ENCODE results near the gene RREB1.

The RREB1 gene

DNA sequence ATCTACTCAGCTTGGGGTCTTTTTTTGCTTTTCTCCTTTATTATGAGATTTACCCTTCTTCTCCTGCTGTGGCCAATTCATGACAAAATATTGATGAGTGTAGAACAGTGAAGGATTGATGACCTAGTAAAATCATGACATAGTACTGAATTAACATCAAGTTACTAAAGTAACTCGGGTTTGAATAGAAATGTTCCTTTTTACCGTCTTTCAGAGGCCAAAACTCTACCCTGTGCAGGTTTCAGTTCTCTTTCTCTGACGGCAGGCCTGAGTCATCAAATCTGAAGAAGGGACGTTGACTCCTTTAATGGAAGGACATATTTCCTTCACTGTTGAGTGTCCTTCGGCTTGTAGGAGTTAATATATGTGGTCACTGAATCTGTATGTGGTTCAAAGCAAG lies 80.7 kb downstream of the RREB1 start:
- POLR2A ChIA-PET = no interaction called here

DNA sequence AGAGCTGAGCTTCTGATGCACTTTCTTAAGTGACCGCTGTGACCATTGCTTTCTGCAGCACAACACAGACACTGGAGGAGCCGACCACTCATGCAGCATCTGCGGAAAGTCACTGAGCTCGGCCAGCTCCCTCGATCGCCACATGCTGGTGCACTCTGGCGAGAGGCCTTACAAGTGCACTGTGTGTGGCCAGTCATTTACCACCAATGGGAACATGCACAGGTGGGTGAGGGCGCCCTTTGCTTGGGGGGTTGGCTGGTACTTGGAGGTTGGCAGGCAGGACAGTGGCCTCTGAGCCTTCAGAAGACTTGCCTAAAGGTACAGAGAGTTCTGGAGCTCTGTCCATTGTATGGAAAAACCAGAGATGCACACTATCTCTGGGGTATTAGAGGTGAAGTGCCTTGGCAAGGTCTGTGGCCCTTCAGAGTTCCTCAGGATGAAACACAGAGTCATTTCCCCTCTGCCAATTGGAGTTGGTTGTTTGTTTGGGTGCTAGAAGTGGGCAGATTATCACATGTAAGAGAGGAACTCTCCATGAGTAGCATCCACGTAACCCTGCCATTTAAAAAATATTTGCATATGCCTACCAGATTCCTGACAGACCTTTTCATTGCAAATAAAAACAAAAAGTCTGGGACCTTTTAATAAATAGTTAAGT lies 81.5 kb downstream of the RREB1 start:
- CTCF ChIA-PET = interaction anchor here (0.6 kb wide), 1 partner anchor 38 kb away, joined by 3 read pairs; no protein-coding TSS in a partner anchor
- H3K36me3 ChIP-seq (ENCODE audit: control insufficient read depth in 2 of 2, insufficient read depth in 1 of 2, low read length in 2 of 2) = peaks cover 24 to 62% of the 10 kb centered on the region in 2 experiments
- H3K4me3 ChIP-seq (ENCODE audit: low read depth, low read length) = no peak overlapping the region
- TF ChIP-seq, protein P1, sequence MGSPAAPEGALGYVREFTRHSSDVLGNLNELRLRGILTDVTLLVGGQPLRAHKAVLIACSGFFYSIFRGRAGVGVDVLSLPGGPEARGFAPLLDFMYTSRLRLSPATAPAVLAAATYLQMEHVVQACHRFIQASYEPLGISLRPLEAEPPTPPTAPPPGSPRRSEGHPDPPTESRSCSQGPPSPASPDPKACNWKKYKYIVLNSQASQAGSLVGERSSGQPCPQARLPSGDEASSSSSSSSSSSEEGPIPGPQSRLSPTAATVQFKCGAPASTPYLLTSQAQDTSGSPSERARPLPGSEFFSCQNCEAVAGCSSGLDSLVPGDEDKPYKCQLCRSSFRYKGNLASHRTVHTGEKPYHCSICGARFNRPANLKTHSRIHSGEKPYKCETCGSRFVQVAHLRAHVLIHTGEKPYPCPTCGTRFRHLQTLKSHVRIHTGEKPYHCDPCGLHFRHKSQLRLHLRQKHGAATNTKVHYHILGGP (tag by site-specific recombination; IDR thresholded peaks at IDR 0.05) = no peak
- no peak for TF ChIP-seq KLF7 (tag by site-specific recombination; IDR thresholded peaks at IDR 0.05; ENCODE audit: borderline replicate concordance)
- no peak overlapping the region for H3K27ac ChIP-seq (ENCODE audit: extremely low read depth, low read depth, low read length)
- POLR2A ChIA-PET = no interaction called here
- no peaks in the 10 kb centered on the region for H3K4me1 ChIP-seq (ENCODE audit: control insufficient read depth, insufficient read depth, low read length)
- no peaks in the 10 kb centered on the region for H3K9me3 ChIP-seq (ENCODE audit: control insufficient read depth, insufficient read depth, low read depth, low read length)

More for the DNA sequence above, 80.7 kb downstream of the RREB1 start:
- no peak overlapping the region for H3K4me3 ChIP-seq (ENCODE audit: low read depth, low read length)
- peaks cover 24 to 64% of the 10 kb centered on the region in 2 experiments for H3K36me3 ChIP-seq (ENCODE audit: control insufficient read depth in 2 of 2, insufficient read depth in 1 of 2, low read length in 2 of 2)
- TF ChIP-seq ZNF266 (tag by site-specific recombination; IDR thresholded peaks at IDR 0.05; ENCODE audit: low read depth) (no peak), ZNF354C (tag by site-specific recombination; IDR thresholded peaks at IDR 0.05; ENCODE audit: borderline replicate concordance, low read depth) (no peak), ZNF610 (tag by site-specific recombination; IDR thresholded peaks at IDR 0.05; ENCODE audit: borderline replicate concordance) (no peak), ZNF112 (tag by site-specific recombination; IDR thresholded peaks at IDR 0.05) (no peak), ZNF16 (tag by site-specific recombination; IDR thresholded peaks at IDR 0.05; ENCODE audit: low read depth) (no peak), PRDM1 (tag by site-specific recombination; IDR thresholded peaks at IDR 0.05) (no peak), ZNF664 (tag by site-specific recombination; IDR thresholded peaks at IDR 0.05) (no peak), SP2 (tag by site-specific recombination; IDR thresholded peaks at IDR 0.05) (no peak), ZNF221 (tag by site-specific recombination; IDR thresholded peaks at IDR 0.05; ENCODE audit: borderline replicate concordance) (no peak)
- TF ChIP-seq, protein P1 (tag by site-specific recombination; IDR thresholded peaks at IDR 0.05) = no peak
- TF ChIP-seq, protein P2, sequence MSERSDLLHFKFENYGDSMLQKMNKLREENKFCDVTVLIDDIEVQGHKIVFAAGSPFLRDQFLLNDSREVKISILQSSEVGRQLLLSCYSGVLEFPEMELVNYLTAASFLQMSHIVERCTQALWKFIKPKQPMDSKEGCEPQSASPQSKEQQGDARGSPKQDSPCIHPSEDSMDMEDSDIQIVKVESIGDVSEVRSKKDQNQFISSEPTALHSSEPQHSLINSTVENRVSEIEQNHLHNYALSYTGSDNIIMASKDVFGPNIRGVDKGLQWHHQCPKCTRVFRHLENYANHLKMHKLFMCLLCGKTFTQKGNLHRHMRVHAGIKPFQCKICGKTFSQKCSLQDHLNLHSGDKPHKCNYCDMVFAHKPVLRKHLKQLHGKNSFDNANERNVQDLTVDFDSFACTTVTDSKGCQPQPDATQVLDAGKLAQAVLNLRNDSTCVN (tag by site-specific recombination; optimal IDR thresholded peaks at IDR 0.05) = no peak
- CTCF ChIA-PET = no interaction called here
- H3K4me1 ChIP-seq (ENCODE audit: control insufficient read depth, insufficient read depth, low read length) = no peaks in the 10 kb centered on the region
- no peak overlapping the region for H3K27ac ChIP-seq (ENCODE audit: extremely low read depth, low read depth, low read length)
- no peaks in the 10 kb centered on the region for H3K9me3 ChIP-seq (ENCODE audit: control insufficient read depth, insufficient read depth, low read depth, low read length)

DNA sequence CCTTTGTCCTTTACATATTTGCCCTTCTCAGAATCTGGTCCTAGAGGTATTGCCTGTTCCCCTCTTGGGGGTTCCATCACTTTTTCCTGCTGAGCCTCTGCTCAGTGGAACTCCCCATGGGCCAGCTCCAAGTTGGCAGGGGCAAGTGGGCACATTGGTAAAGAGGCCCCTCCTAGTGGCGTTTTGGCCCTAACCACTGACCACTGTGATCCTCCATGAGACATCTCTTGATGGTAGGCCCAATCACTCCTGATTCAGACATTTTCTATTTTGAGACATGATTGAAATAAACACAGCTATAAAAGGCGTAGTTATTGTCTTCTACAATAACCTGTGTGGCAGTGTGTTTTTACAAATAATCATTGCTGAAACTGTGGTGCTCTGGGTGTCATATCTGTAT lies 83.0 kb downstream of the RREB1 start:
- no peak overlapping the region for H3K27ac ChIP-seq (ENCODE audit: extremely low read depth, low read depth, low read length)
- CTCF ChIA-PET = interaction anchor here (0.7 to 1.0 kb wide), 3 partner anchors 18 to 494 kb away, joined by 3 to 4 read pairs (median 3); no protein-coding TSS in a partner anchor
- POLR2A ChIA-PET = interaction anchor here (0.6 kb wide), 1 partner anchor 541 kb away, joined by 5 read pairs; no protein-coding TSS in a partner anchor

More for the DNA sequence above, 83.0 kb downstream of the RREB1 start:
- Histone ChIP-seq H3K9me3 (ENCODE audit: control insufficient read depth, insufficient read depth, low read depth, low read length) (no peaks in the 10 kb centered on the region), H3K36me3 (ENCODE audit: control insufficient read depth in 2 of 2, insufficient read depth in 1 of 2, low read length in 2 of 2) (peaks cover 24 to 54% of the 10 kb centered on the region in 2 experiments), H3K4me1 (ENCODE audit: control insufficient read depth, insufficient read depth, low read length) (peaks cover under 1% of the 10 kb centered on the region), H3K4me3 (ENCODE audit: low read depth, low read length) (no peak overlapping the region)
- TF ChIP-seq IKZF3 (tag by site-specific recombination; IDR thresholded peaks at IDR 0.05) (no peak), ZIC2 (tag by site-specific recombination; IDR thresholded peaks at IDR 0.05) (no peak), ZNF571 (tag by site-specific recombination; IDR thresholded peaks at IDR 0.05) (no peak)
- TF ChIP-seq, protein P3, sequence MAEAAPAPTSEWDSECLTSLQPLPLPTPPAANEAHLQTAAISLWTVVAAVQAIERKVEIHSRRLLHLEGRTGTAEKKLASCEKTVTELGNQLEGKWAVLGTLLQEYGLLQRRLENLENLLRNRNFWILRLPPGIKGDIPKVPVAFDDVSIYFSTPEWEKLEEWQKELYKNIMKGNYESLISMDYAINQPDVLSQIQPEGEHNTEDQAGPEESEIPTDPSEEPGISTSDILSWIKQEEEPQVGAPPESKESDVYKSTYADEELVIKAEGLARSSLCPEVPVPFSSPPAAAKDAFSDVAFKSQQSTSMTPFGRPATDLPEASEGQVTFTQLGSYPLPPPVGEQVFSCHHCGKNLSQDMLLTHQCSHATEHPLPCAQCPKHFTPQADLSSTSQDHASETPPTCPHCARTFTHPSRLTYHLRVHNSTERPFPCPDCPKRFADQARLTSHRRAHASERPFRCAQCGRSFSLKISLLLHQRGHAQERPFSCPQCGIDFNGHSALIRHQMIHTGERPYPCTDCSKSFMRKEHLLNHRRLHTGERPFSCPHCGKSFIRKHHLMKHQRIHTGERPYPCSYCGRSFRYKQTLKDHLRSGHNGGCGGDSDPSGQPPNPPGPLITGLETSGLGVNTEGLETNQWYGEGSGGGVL (tag by site-specific recombination; IDR thresholded peaks at IDR 0.05) = no peak
